Common myeloid progenitor, CD34-positive (primary cell): Measurements from ENCODE around the gene ZBTB46.

Experiments used
- CTCF ChIA-PET: fragments of 350-600 bp; sonication (Branson Sonifier 250); formaldehyde crosslinking; loops from one replicate; lab custom pipeline; 2021; ENCODE audit warnings: antibody characterized with exemption; lab: Charles Lee
- POLR2A ChIA-PET: fragments of 350-600 bp; sonication (Branson Sonifier 250); formaldehyde crosslinking; loops from one replicate; lab custom pipeline; 2021; ENCODE audit warnings: antibody characterized with exemption; lab: Charles Lee
- DNase-seq, 3 donors: peaks; one replicate each; pipeline versions ENCODE4 v3.0.0 to v3.0.0-alpha.2; 2013
- H3K27ac ChIP-seq, 2 experiments: 1 replicate in 1 of 2; 2 replicates in 1 of 2; pipeline ENCODE4 v1.7.0; 2013; ENCODE audit warnings: inconsistent platforms in 2 of 2, low read length in 2 of 2, mild to moderate bottlenecking in 2 of 2, low read depth in 1 of 2, moderate library complexity in 1 of 2; ENCODE audit not compliant: severe bottlenecking in 2 of 2, insufficient read depth in 1 of 2, poor library complexity in 1 of 2
- H3K27me3 ChIP-seq, 5 experiments: replicated peaks in 2 of 5; 1 replicate in 3 of 5; 2 replicates in 2 of 5; pipeline versions ENCODE4 v1.6.1 to v1.7.0; 2013; ENCODE audit warnings: low read length in 4 of 5, mild to moderate bottlenecking in 2 of 5, moderate library complexity in 2 of 5, inconsistent platforms in 1 of 5; ENCODE audit not compliant: insufficient read depth in 5 of 5, control insufficient read depth in 4 of 5
- H3K36me3 ChIP-seq, 4 experiments: 1 replicate in 2 of 4; 2 replicates in 2 of 4; pipeline versions ENCODE4 v1.6.1 to v1.7.0; 2013; ENCODE audit warnings: low read length in 3 of 4, control low read depth in 1 of 4, mild to moderate bottlenecking in 1 of 4; ENCODE audit not compliant: control insufficient read depth in 4 of 4, insufficient read depth in 4 of 4
- H3K4me1 ChIP-seq, 4 experiments: 1 replicate in 3 of 4; 2 replicates in 1 of 4; pipeline versions ENCODE4 v1.6.1 to v1.7.1; 2013; ENCODE audit warnings: low read length in 3 of 4, mild to moderate bottlenecking in 3 of 4, control low read depth in 1 of 4, inconsistent platforms in 1 of 4, moderate library complexity in 1 of 4; ENCODE audit not compliant: control insufficient read depth in 4 of 4, insufficient read depth in 4 of 4; ENCODE audit errors: control extremely low read depth in 1 of 4
- H3K4me3 ChIP-seq, 7 experiments: 1 replicate in 4 of 7; 2 replicates in 3 of 7; pipeline versions ENCODE4 v1.5.1 to v1.7.0; 2013; ENCODE audit warnings: mild to moderate bottlenecking in 7 of 7, low read length in 6 of 7, moderate library complexity in 6 of 7, inconsistent platforms in 2 of 7, low read depth in 2 of 7, control low read depth in 1 of 7; ENCODE audit not compliant: insufficient read depth in 4 of 7, control insufficient read depth in 1 of 7; ENCODE audit errors: extremely low read depth in 1 of 7
- H3K9me3 ChIP-seq, 5 experiments: 1 replicate in 4 of 5; 2 replicates in 1 of 5; pipeline versions ENCODE4 v1.6.1 to v1.7.1; 2013; ENCODE audit warnings: low read length in 4 of 5, mild to moderate bottlenecking in 2 of 5, inconsistent platforms in 1 of 5, low read depth in 1 of 5, moderate library complexity in 1 of 5; ENCODE audit not compliant: control insufficient read depth in 4 of 5, insufficient read depth in 2 of 5; ENCODE audit errors: control extremely low read depth in 1 of 5
- WGBS: methylation state at CpG from one replicate; pipeline ENCODE4 v1.1.5; 2013; ENCODE audit not compliant: insufficient coverage; 5-methylcytosine and 5-hydroxymethylcytosine counted together

ZBTB46 gene

GRCh38 chr20:63863021-63863797, 32.1 kb upstream of the ZBTB46 start:
- POLR2A ChIA-PET = interaction anchor here (1.0 to 1.2 kb wide), 3 partner anchors 19 to 156 kb away, joined by 3 read pairs; no protein-coding TSS in a partner anchor
- WGBS = 85% methylated on average over 9 of the region's 18 CpGs
- H3K9me3 ChIP-seq = no peaks in the 10 kb centered on the region
- H3K27ac ChIP-seq = peak overlapping the region; percentile 61 to 93
- peak overlapping the region in 6 of 7 experiments; percentile 13 to 95 (median 91) for H3K4me3 ChIP-seq
- H3K36me3 ChIP-seq = peaks cover 0 to 23% (median 13%) of the 10 kb centered on the region in 4 experiments
- CTCF ChIA-PET = interaction anchor here (0.5 to 2.7 kb wide), 14 partner anchors 9 to 326 kb away, joined by 3 to 12 read pairs (median 3); partner anchors contain the start of gene PTK6
- no peaks in the 10 kb centered on the region for H3K27me3 ChIP-seq
- DNase-seq = no peak
- H3K4me1 ChIP-seq = peaks cover 0 to 77% (median 57%) of the 10 kb centered on the region in 4 experiments

- WGBS = 96% methylated on average over 95 of the region's 95 CpGs
- CTCF ChIA-PET = interaction anchor here (0.8 to 2.7 kb wide), 5 partner anchors 19 to 87 kb away, joined by 3 to 10 read pairs (median 3); no protein-coding TSS in a partner anchor
- Histone ChIP-seq H3K27ac (no peak overlapping the region), H3K27me3 (no peaks in the 10 kb centered on the region), H3K36me3 (peaks cover 0 to 20% (median 11%) of the 10 kb centered on the region in 4 experiments), H3K4me1 (peaks cover 0 to 86% (median 66%) of the 10 kb centered on the region in 4 experiments), H3K4me3 (no peak overlapping the region), H3K9me3 (no peaks in the 10 kb centered on the region)
- DNase-seq = no peak
- POLR2A ChIA-PET = no interaction called here
Observed at GRCh38 chr20:63861981-63862901, 31.2 kb upstream of the ZBTB46 start.

DNA sequence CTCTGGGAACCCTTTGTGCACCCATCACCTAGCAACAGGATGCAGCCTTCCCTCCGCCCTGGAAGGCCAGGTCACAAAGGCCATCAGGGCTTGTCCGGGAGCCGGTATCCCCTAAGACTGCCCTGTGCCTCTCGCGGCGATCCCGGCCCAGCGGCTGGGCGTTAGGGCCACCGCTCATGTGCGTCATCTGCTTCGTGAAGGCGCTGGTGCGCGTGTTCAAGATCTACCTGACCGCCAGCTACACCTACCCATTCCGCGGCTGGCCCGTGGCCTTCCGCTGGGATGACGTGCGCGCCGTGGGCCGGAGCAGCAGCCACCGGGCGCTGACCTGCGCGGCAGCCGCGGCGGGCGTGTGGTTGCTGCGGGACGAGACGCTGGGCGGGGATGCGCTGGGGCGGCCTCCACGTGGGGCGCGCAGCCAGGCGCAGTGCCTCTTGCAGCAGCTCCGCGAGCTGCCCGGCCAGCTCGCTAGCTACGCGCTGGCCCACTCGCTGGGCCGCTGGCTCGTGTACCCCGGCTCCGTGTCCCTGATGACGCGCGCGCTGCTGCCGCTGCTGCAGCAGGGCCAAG, 30.4 kb upstream of the ZBTB46 start, which contains the start of gene ABHD16B:
ABHD16B (plus strand) TSS at position 134 of the 570 bp plus-strand sequence; CDS start at position 177, 43 bp downstream.
- peaks cover 0 to 91% (median 70%) of the 10 kb centered on the region in 4 experiments for H3K4me1 ChIP-seq
- POLR2A ChIA-PET = no interaction called here
- CTCF ChIA-PET = interaction anchor here (1.8 to 2.7 kb wide), 2 partner anchors 39 to 86 kb away, joined by 5 to 10 read pairs; no protein-coding TSS in a partner anchor

DNA sequence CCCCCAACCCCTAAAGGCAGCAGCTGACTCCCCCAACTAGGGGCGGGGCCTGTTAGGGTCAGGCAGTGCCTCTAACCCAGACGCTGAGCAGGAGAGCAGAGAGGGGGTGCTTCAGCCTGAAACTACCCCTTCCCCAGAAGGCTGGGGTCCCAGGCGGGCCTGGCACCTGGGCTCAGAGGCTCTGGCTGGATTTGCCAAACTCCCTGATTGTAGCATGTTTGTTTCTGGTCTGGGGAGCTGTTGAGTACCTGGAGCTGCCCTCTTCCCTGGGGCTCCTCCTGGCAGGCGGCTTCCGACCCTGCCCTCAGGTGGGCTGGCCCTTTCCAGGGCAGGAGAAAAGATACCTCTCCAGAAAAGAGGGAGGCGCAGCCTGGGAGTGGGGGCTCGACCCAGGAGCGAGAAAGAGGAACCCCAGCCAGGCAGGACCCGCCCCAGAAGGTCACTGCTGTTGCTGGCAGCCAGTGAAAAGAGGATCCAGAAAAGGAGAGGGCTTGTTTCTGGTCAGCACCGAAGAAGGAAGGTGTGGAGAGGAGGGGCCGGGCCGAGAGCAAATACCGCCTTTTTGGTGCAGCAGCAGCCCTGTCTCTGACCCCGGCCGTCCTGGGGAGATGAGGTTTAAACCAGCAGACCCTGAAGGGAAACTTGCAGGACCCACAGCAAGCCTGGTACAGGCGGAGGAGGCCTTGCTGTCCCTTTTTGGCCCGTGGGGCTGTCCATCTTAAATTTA, 29.4 kb upstream of the ZBTB46 start:
- POLR2A ChIA-PET = interaction anchor here (2.4 kb wide), 1 partner anchor 13 kb away, joined by 8 read pairs; no protein-coding TSS in a partner anchor
- Histone ChIP-seq H3K4me1 (peaks cover 0 to 91% (median 67%) of the 10 kb centered on the region in 4 experiments), H3K27me3 (no peaks in the 10 kb centered on the region), H3K27ac (peak overlapping the region in 1 of 2 experiments; percentile 49), H3K4me3 (peak overlapping the region in 2 of 7 experiments; percentile 4 to 38), H3K9me3 (no peaks in the 10 kb centered on the region), H3K36me3 (peaks cover 0 to 20% (median 11%) of the 10 kb centered on the region in 4 experiments)
- peak in 1 of 3 donors; percentile 45 for DNase-seq
- WGBS = 38% methylated on average over 14 of the region's 17 CpGs
- CTCF ChIA-PET = interaction anchor here (1.8 kb wide), 1 partner anchor 38 kb away, joined by 5 read pairs; no protein-coding TSS in a partner anchor

More for the DNA sequence above, 30.4 kb upstream of the ZBTB46 start, which contains the start of gene ABHD16B:
- Histone ChIP-seq H3K36me3 (peaks cover 0 to 20% (median 11%) of the 10 kb centered on the region in 4 experiments), H3K9me3 (no peaks in the 10 kb centered on the region), H3K4me3 (peak within 1 kb of the TSS in 2 of 7 experiments; percentile 36 to 38), H3K27me3 (no peaks in the 10 kb centered on the region), H3K27ac (peak within 1 kb of the TSS in 1 of 2 experiments; percentile 49)
- no peak for DNase-seq
- 96% methylated on average over 53 of the region's 59 CpGs for WGBS

GRCh38 chr20:63859166-63859699, 28.2 kb upstream of the ZBTB46 start:
- ChIA-PET POLR2A (interaction anchor here (1.0 to 2.4 kb wide), 4 partner anchors 12 to 56 kb away, joined by 3 to 8 read pairs (median 4); no protein-coding TSS in a partner anchor), CTCF (interaction anchor here (0.9 to 1.8 kb wide), 9 partner anchors 12 to 74 kb away, joined by 3 to 5 read pairs (median 3); no protein-coding TSS in a partner anchor)
- Histone ChIP-seq H3K27ac (peak overlapping the region; percentile 15 to 64), H3K27me3 (no peaks in the 10 kb centered on the region), H3K36me3 (peaks cover 0 to 20% (median 11%) of the 10 kb centered on the region in 4 experiments), H3K4me3 (peak overlapping the region in 4 of 7 experiments; percentile 36 to 70 (median 60)), H3K4me1 (peaks cover 0 to 97% (median 77%) of the 10 kb centered on the region in 4 experiments), H3K9me3 (no peaks in the 10 kb centered on the region)
- DNase-seq = no peak
- WGBS = 50% methylated on average over 7 of the region's 7 CpGs
